H9 (cell line): ENCODE results near the gene VWC2. TPM values are rescaled to one million over a fixed set of nuclear protein-coding genes. Genes with fewer than 3 reads are reported as not detected.

Experiments
- DNase-seq: peaks from one replicate; pipeline ENCODE4 v3.0.0-alpha.2; 2017
- H2AFZ ChIP-seq: one replicate; pipeline ENCODE4 v1.6.1; 2013; ENCODE audit warnings: mild to moderate bottlenecking, low read length, control low read depth, moderate library complexity
- H2AK5ac ChIP-seq: 2 replicates; pipeline ENCODE4 v1.6.1; 2013; ENCODE audit warnings: low read length, control low read depth, mixed read lengths; ENCODE audit not compliant: insufficient read length
- H2BK120ac ChIP-seq: one replicate; pipeline ENCODE4 v1.6.1; 2013; ENCODE audit warnings: low read depth, mild to moderate bottlenecking, low read length, control low read depth, inconsistent platforms; ENCODE audit not compliant: poor library complexity, severe bottlenecking
- H2BK12ac ChIP-seq: 2 replicates; pipeline ENCODE4 v1.6.1; 2013; ENCODE audit warnings: low read length, control low read depth, mixed read lengths, low read depth; ENCODE audit not compliant: insufficient read length
- H2BK15ac ChIP-seq: 2 replicates; pipeline ENCODE4 v1.6.1; 2013; ENCODE audit warnings: low read depth, low read length, control low read depth
- H2BK20ac ChIP-seq: one replicate; pipeline ENCODE4 v1.6.1; 2013; ENCODE audit warnings: low read depth, mild to moderate bottlenecking, low read length, control low read depth, inconsistent platforms; ENCODE audit not compliant: poor library complexity, severe bottlenecking
- H2BK5ac ChIP-seq: 2 replicates; pipeline ENCODE4 v1.6.1; 2013; ENCODE audit warnings: low read length, control low read depth, mixed read lengths; ENCODE audit not compliant: insufficient read length
- H3K14ac ChIP-seq: 2 replicates; pipeline ENCODE4 v1.6.1; 2013; ENCODE audit warnings: low read length, control low read depth; ENCODE audit not compliant: insufficient read depth
- H3K18ac ChIP-seq: 2 replicates; pipeline ENCODE4 v1.6.1; 2013; ENCODE audit warnings: low read depth, mild to moderate bottlenecking, mixed read lengths, low read length, control low read depth; ENCODE audit not compliant: insufficient read length
- H3K23ac ChIP-seq: 2 replicates; pipeline ENCODE4 v1.6.1; 2013; ENCODE audit warnings: low read length, control low read depth, mixed read lengths, low read depth; ENCODE audit not compliant: insufficient read length
- H3K23me2 ChIP-seq: 2 replicates; pipeline ENCODE4 v1.6.1; 2013; ENCODE audit warnings: low read depth, mild to moderate bottlenecking, mixed read lengths, low read length, control low read depth; ENCODE audit not compliant: insufficient read length, poor library complexity, severe bottlenecking
- H3K27ac ChIP-seq: 2 replicates; pipeline ENCODE4 v1.5.1; 2013; ENCODE audit warnings: low read length, control low read depth, mixed read lengths, low read depth; ENCODE audit not compliant: insufficient read length
- H3K27me3 ChIP-seq: 2 replicates; pipeline ENCODE4 v1.6.1; 2013; ENCODE audit warnings: low read length, control low read depth, inconsistent platforms; ENCODE audit not compliant: insufficient read depth
- H3K4ac ChIP-seq: 2 replicates; pipeline ENCODE4 v1.6.1; 2013; ENCODE audit warnings: low read depth, mild to moderate bottlenecking, control low read depth, inconsistent platforms, low read length, moderate library complexity
- H3K4me1 ChIP-seq: 2 replicates; pipeline ENCODE4 v1.6.1; 2013; ENCODE audit warnings: low read length, control low read depth, inconsistent platforms; ENCODE audit not compliant: insufficient read depth
- H3K4me2 ChIP-seq: 2 replicates; pipeline ENCODE4 v1.6.1; 2013; ENCODE audit warnings: low read length, control low read depth, mixed read lengths; ENCODE audit not compliant: insufficient read length, insufficient read depth
- H3K56ac ChIP-seq: 2 replicates; pipeline ENCODE4 v1.6.1; 2013; ENCODE audit warnings: low read depth, mild to moderate bottlenecking, mixed read lengths, low read length, control low read depth; ENCODE audit not compliant: insufficient read length
- H3K79me1 ChIP-seq: 2 replicates; pipeline ENCODE4 v1.6.1; 2013; ENCODE audit warnings: low read depth, mild to moderate bottlenecking, moderate library complexity, low read length, control low read depth, inconsistent platforms; ENCODE audit not compliant: insufficient read depth, poor library complexity, severe bottlenecking
- H3K79me2 ChIP-seq: 2 replicates; pipeline ENCODE4 v1.6.1; 2013; ENCODE audit warnings: low read length, control low read depth, inconsistent platforms; ENCODE audit not compliant: insufficient read depth
- H3K9ac ChIP-seq: 2 replicates; pipeline ENCODE4 v1.6.1; 2013; ENCODE audit warnings: low read length, control low read depth, mixed read lengths; ENCODE audit not compliant: insufficient read length; ENCODE audit errors: extremely low read depth
- H3K9me3 ChIP-seq: one replicate; pipeline ENCODE4 v1.6.1; 2013; ENCODE audit warnings: low read depth, low read length, inconsistent platforms; ENCODE audit not compliant: control insufficient read depth
- H3T11ph ChIP-seq: one replicate; pipeline ENCODE4 v1.6.1; 2013; ENCODE audit warnings: mild to moderate bottlenecking, low read length, control low read depth, inconsistent platforms
- H4K20me1 ChIP-seq: one replicate; pipeline ENCODE4 v1.6.1; 2013; ENCODE audit not compliant: control insufficient read depth, insufficient read length, insufficient read depth
- H4K5ac ChIP-seq: 2 replicates; pipeline ENCODE4 v1.6.1; 2013; ENCODE audit warnings: low read depth, mild to moderate bottlenecking, mixed read lengths, low read length, control low read depth; ENCODE audit not compliant: insufficient read length
- H4K8ac ChIP-seq: replicated peaks from 2 replicates; pipeline ENCODE4 v1.6.1; 2013; ENCODE audit warnings: low read length, control low read depth, mixed read lengths, low read depth; ENCODE audit not compliant: insufficient read length
- H4K91ac ChIP-seq: 2 replicates; pipeline ENCODE4 v1.6.1; 2013; ENCODE audit warnings: low read depth, mild to moderate bottlenecking, moderate library complexity, mixed read lengths, low read length, control low read depth; ENCODE audit not compliant: insufficient read length
- H3K27ac Mint-ChIP-seq, 3 experiments: 2 replicates in 2 of 3; 3 replicates in 1 of 3; pipeline ENCODE4 v1.8.0; 2020 to 2021; ENCODE audit warnings: mixed read lengths in 3 of 3, mild to moderate bottlenecking in 1 of 3, moderate library complexity in 1 of 3
- H3K27me3 Mint-ChIP-seq: 2 replicates; pipeline ENCODE4 v1.8.0; 2021; ENCODE audit warnings: low read depth, mild to moderate bottlenecking, moderate library complexity, mixed read lengths
- H3K36me3 Mint-ChIP-seq, 3 experiments: 2 replicates in 2 of 3; 3 replicates in 1 of 3; pipeline ENCODE4 v1.8.0; 2020 to 2021; ENCODE audit warnings: low read depth in 3 of 3, mixed read lengths in 3 of 3; ENCODE audit not compliant: insufficient read depth in 1 of 3
- H3K4me1 Mint-ChIP-seq, 2 experiments: 2 replicates each; pipeline ENCODE4 v1.8.0; 2020; ENCODE audit warnings: mixed read lengths in 2 of 2
- H3K4me3 Mint-ChIP-seq, 2 experiments: 2 replicates in 1 of 2; 3 replicates in 1 of 2; pipeline ENCODE4 v1.8.0; 2020 to 2021; ENCODE audit warnings: mild to moderate bottlenecking in 2 of 2, mixed read lengths in 2 of 2, moderate library complexity in 1 of 2
- H3K9me3 Mint-ChIP-seq, 2 experiments: 2 replicates in 1 of 2; 3 replicates in 1 of 2; pipeline ENCODE4 v1.8.0; 2020; ENCODE audit warnings: mild to moderate bottlenecking in 2 of 2, mixed read lengths in 2 of 2, moderate library complexity in 1 of 2
- CTCF ChIP-seq: fragments of 200-600 bp; sonication (generic); conservative IDR thresholded peaks from 3 replicates; pipeline ENCODE4 v1.8.0; 2021; ENCODE audit warnings: antibody characterized with exemption, mild to moderate bottlenecking
- WGBS: extraction: QIAGEN DNeasy Blood & Tissue Kit; methylation state at CpG from one replicate; pipeline ENCODE4 v1.1.7; 2013; ENCODE audit warnings: missing lambda C conversion rate, low lambda C conversion rate, mixed read lengths; ENCODE audit not compliant: insufficient read length; ENCODE audit errors: extremely low coverage; 5-methylcytosine and 5-hydroxymethylcytosine counted together
- total RNA-seq: library from RNA; stranded (reverse); gene quantifications from 2 replicates; pipeline ENCODE4 v1.2.1, GENCODE V29; 2021

VWC2 gene
- total RNA-seq, 1 experiment from 2014 or later, result 0.02 TPM

DNA sequence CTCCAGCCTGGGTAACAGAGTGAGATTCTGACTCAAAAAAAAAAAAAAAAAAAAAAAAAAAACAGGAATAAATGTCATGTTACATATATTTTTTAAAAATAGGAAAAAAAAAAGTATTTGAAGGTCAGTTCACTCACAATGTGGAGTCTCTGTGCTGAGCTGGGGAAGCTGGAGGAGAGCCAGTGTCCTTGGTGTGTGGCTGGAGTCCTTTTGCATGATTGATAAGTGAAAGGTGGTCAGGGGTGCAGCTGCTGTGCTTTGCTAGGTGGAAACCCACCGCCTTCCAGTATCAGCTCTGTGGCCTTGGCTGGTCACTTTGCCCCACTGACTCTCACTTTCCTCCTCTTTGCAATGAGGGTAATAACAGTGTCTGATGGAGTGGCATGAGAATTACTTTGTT lies 101.9 kb downstream of the VWC2 start:
- H2BK5ac ChIP-seq, result no peak overlapping the region
- no peak overlapping the region for H2BK15ac ChIP-seq
- no peaks in the 10 kb centered on the region; a peak in 1 of 5 replicates for H3K9me3 Mint-ChIP-seq
- H3K4me1 Mint-ChIP-seq, result peaks cover 0 to 2% of the 10 kb centered on the region in 2 experiments; a peak in 1 of 4 replicates
- no peak for DNase-seq
- no peak overlapping the region for H3K9ac ChIP-seq
- TF ChIP-seq CTCF, result no peak
- no peak overlapping the region for H2AFZ ChIP-seq
- H4K5ac ChIP-seq, result no peak overlapping the region
- H3K9me3 ChIP-seq, result no peaks in the 10 kb centered on the region
- H3K79me2 ChIP-seq, result no peaks in the 10 kb centered on the region
- no CpG with 5 or more reads among the region's 1 CpG for WGBS
- H2BK120ac ChIP-seq, result no peak overlapping the region
- no peak overlapping the region for H3K18ac ChIP-seq
- H3K14ac ChIP-seq, result no peak overlapping the region
- no peak overlapping the region for H3K23ac ChIP-seq
- no peak overlapping the region for H2BK20ac ChIP-seq
- H3K4me1 ChIP-seq, result no peaks in the 10 kb centered on the region
- no peak overlapping the region for H3K4me3 Mint-ChIP-seq
- no peak overlapping the region for H3T11ph ChIP-seq
- H3K27ac ChIP-seq, result no peak overlapping the region
- H3K27ac Mint-ChIP-seq, result no peak overlapping the region
- H3K79me1 ChIP-seq, result no peaks in the 10 kb centered on the region
- H4K91ac ChIP-seq, result no peak overlapping the region
- no peaks in the 10 kb centered on the region for H3K23me2 ChIP-seq
- no peak overlapping the region for H3K56ac ChIP-seq
- no peaks in the 10 kb centered on the region; the same call in 1 of the 2 replicates for H3K27me3 Mint-ChIP-seq
- H3K36me3 Mint-ChIP-seq, result no peaks in the 10 kb centered on the region
- no peaks in the 10 kb centered on the region for H3K27me3 ChIP-seq
- no peak overlapping the region for H2AK5ac ChIP-seq
- no peak overlapping the region for H3K4ac ChIP-seq
- no peak overlapping the region for H2BK12ac ChIP-seq
- no peaks in the 10 kb centered on the region for H4K20me1 ChIP-seq
- H3K4me2 ChIP-seq, result no peak overlapping the region
- H4K8ac ChIP-seq, result no peak overlapping the region
